ENCODE data around the gene MYB. TPM values are rescaled to one million over a fixed set of nuclear protein-coding genes. Genes with fewer than 3 reads are reported as not detected.
A peak's percentile ranks its signal among the peaks of the same experiment; 100 is the strongest.

MYB gene
- total and polyA plus RNA-seq, 2 of the 13 experiments (the other 11 are each of a cell fraction or from before 2014, with no cell fraction given), result 0.04 to 0.20 TPM

DNA sequence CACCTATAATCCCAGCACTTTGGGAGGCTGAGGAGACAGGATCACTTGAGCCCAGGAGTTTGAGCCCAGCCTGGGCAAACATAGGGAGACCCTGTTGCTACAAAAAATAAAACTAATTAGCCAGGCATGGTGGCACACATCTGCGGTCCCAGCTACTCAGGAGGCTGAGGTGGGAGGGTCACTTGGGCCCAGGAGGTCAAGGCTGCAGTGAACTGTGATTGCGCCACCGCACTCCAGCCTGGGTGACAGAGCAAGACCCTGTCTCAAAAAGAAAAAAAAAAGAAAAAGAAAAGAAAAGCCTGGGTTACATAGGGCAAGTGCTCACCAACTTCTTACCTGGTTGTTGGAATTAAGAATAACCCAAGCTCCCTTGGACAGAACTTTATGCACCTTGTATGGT is 14.6 kb upstream of the MYB start (continued):
- TF ChIP-seq, protein P1, sequence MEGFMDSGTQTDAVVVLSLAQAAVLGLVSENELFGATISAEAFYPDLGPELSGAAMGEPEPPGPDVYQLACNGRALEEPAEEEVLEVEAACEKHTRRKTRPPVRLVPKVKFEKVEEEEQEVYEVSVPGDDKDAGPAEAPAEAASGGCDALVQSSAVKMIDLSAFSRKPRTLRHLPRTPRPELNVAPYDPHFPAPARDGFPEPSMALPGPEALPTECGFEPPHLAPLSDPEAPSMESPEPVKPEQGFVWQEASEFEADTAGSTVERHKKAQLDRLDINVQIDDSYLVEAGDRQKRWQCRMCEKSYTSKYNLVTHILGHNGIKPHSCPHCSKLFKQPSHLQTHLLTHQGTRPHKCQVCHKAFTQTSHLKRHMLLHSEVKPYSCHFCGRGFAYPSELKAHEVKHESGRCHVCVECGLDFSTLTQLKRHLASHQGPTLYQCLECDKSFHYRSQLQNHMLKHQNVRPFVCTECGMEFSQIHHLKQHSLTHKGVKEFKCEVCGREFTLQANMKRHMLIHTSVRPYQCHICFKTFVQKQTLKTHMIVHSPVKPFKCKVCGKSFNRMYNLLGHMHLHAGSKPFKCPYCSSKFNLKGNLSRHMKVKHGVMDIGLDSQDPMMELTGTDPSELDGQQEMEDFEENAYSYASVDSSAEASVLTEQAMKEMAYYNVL (CRISPR knock-in tag; IDR thresholded peaks at IDR 0.05; ENCODE audit: borderline replicate concordance), result 0 out of 2 replicates have a peak, but pooled peaks have one; percentile 22
- TF ChIP-seq NR2C2 (CRISPR knock-in tag; IDR thresholded peaks at IDR 0.05; ENCODE audit: borderline replicate concordance) (peak; percentile 74), RELA (CRISPR knock-in tag; IDR thresholded peaks at IDR 0.05) (no peak), SALL1 (CRISPR knock-in tag; IDR thresholded peaks at IDR 0.05) (peak; percentile 44; the same call in 1 of the 2 replicates)
- TF ChIP-seq, protein P2, sequence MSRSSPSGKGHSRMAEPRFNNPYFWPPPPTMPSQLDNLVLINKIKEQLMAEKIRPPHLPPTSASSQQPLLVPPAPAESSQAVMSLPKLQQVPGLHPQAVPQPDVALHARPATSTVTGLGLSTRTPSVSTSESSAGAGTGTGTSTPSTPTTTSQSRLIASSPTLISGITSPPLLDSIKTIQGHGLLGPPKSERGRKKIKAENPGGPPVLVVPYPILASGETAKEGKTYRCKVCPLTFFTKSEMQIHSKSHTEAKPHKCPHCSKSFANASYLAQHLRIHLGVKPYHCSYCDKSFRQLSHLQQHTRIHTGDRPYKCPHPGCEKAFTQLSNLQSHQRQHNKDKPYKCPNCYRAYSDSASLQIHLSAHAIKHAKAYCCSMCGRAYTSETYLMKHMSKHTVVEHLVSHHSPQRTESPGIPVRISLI (CRISPR knock-in tag; IDR thresholded peaks at IDR 0.05; ENCODE audit: borderline replicate concordance), result peak; percentile 23; the same call in 1 of the 2 replicates

- Histone ChIP-seq H3K27me3 (ENCODE audit: control insufficient read depth in 1 of 2, insufficient read depth in 2 of 2, low read length in 2 of 2) (peaks cover 0 to 3% of the 10 kb centered on the region in 2 experiments; a peak in 1 of 5 replicates), H3K9me3 (ENCODE audit: low read length) (no peaks in the 10 kb centered on the region), H3K36me3 (replicated peaks in 1 of 2; ENCODE audit: control insufficient read depth in 1 of 2, insufficient read depth in 2 of 2, low read length in 2 of 2) (no peaks in the 10 kb centered on the region), H3K4me1 (ENCODE audit: insufficient read depth, low read length) (peaks cover 10% of the 10 kb centered on the region), H3K9ac (ENCODE audit: insufficient read depth, low read depth, low read length) (no peak overlapping the region), H3K4me2 (ENCODE audit: low read depth, low read length) (no peak overlapping the region), H3K4me3 (replicated peaks in 1 of 3; ENCODE audit: insufficient read depth in 1 of 3, low read depth in 2 of 3, low read length in 3 of 3) (no peak overlapping the region), H3K79me2 (ENCODE audit: insufficient read depth, low read length) (no peaks in the 10 kb centered on the region), H3K27ac (ENCODE audit: extremely low read length, insufficient read depth, low read length) (no peak overlapping the region), H4K20me1 (ENCODE audit: insufficient read depth, low read length) (no peaks in the 10 kb centered on the region), H2AFZ (ENCODE audit: low read length) (no peak overlapping the region)
- ATAC-seq, result no peak
- ChIA-PET CTCF (ENCODE audit: low intra/inter-chr PET ratio, low total read pairs) (no interaction called here), POLR2A (no interaction called here)
- BruUV-seq (replicated peaks), result no TSS peak
- in situ Hi-C loops (cut with HindIII; ENCODE audit: extremely low pct_ligation_motif_present, low pct_unique_long_range_greater_than_20kb) (no loop called here), intact Hi-C loops (cut with micrococcal nuclease; ENCODE audit: unreplicated experiment) (no loop called here)
- no peak for FAIRE-seq
- 56% methylated on average over 1 of the region's 1 CpG for WGBS (ENCODE audit: low lambda C conversion rate)
- no peak for TF ChIP-seq ZNF547 (CRISPR knock-in tag; IDR thresholded peaks at IDR 0.05)
- TF ChIP-seq, protein P3, sequence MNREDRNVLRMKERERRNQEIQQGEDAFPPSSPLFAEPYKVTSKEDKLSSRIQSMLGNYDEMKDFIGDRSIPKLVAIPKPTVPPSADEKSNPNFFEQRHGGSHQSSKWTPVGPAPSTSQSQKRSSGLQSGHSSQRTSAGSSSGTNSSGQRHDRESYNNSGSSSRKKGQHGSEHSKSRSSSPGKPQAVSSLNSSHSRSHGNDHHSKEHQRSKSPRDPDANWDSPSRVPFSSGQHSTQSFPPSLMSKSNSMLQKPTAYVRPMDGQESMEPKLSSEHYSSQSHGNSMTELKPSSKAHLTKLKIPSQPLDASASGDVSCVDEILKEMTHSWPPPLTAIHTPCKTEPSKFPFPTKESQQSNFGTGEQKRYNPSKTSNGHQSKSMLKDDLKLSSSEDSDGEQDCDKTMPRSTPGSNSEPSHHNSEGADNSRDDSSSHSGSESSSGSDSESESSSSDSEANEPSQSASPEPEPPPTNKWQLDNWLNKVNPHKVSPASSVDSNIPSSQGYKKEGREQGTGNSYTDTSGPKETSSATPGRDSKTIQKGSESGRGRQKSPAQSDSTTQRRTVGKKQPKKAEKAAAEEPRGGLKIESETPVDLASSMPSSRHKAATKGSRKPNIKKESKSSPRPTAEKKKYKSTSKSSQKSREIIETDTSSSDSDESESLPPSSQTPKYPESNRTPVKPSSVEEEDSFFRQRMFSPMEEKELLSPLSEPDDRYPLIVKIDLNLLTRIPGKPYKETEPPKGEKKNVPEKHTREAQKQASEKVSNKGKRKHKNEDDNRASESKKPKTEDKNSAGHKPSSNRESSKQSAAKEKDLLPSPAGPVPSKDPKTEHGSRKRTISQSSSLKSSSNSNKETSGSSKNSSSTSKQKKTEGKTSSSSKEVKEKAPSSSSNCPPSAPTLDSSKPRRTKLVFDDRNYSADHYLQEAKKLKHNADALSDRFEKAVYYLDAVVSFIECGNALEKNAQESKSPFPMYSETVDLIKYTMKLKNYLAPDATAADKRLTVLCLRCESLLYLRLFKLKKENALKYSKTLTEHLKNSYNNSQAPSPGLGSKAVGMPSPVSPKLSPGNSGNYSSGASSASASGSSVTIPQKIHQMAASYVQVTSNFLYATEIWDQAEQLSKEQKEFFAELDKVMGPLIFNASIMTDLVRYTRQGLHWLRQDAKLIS (CRISPR knock-in tag; IDR thresholded peaks at IDR 0.05), result no peak
- TF ChIP-seq ZBTB20 (CRISPR knock-in tag; IDR thresholded peaks at IDR 0.05; ENCODE audit: borderline replicate concordance, low read depth), result no peak
- TF ChIP-seq ZBTB33 (CRISPR knock-in tag; IDR thresholded peaks at IDR 0.05), result no peak
- no peak for TF ChIP-seq CREB1 (IDR thresholded peaks at IDR 0.05)
- TF ChIP-seq CREB1 (CRISPR knock-in tag; IDR thresholded peaks at IDR 0.05), result no peak
- no peak for DNase-seq (ENCODE audit: low spot score)
These were observed 13.5 kb upstream of the MYB start for GRCh38 chr6:135167617-135168016.
